GM12878 (cell line): Measurements from ENCODE around the gene C11orf98. TPM values are rescaled to one million over a fixed set of nuclear protein-coding genes. Genes with fewer than 3 reads are reported as not detected.
"Not testable (repeated sequence)": the region's sequence is repeated elsewhere in the genome, so short reads cannot be mapped to it uniquely, and the experiment has no call there.

ENCODE experiments used
- ATAC-seq: fragments of 200-7000 bp; cut with Tn5 transposase; 3 replicates; pipeline ENCODE4 v1.9.1; 2020; ENCODE audit warnings: mild to moderate bottlenecking, moderate library complexity
- BruUV-seq: library from RNA; stranded (reverse); fragments of 400-500 nt; replicated peaks from 2 replicates; lab custom pipeline; 2021; lab: Mats Ljungman, UMichigan
- CTCF ChIA-PET: fragments of 300-600 bp; sonication (Branson Sonifier 250); formaldehyde crosslinking; extraction: SDS; loops from one replicate; lab custom pipeline; 2021; ENCODE audit warnings: inconsistent platforms; lab: Yijun Ruan, JAX
- POLR2A ChIA-PET: fragments of 350-600 bp; formaldehyde crosslinking; extraction: SDS; loops from one replicate; lab custom pipeline; 2021; ENCODE audit warnings: inconsistent platforms; lab: Charles Lee
- RAD21 ChIA-PET: fragments of 300-600 bp; sonication (Branson Sonifier 250); formaldehyde crosslinking; loops from one replicate; lab custom pipeline; 2023; ENCODE audit warnings: antibody characterized with exemption; ENCODE audit not compliant: unreplicated experiment; lab: Charles Lee
- SMC1A ChIA-PET: fragments of 300-600 bp; sonication (Branson Sonifier 250); formaldehyde crosslinking; loops from one replicate; lab custom pipeline; 2023; ENCODE audit not compliant: unreplicated experiment, uncharacterized antibody; lab: Charles Lee
- DNase-seq: peaks from one replicate; pipeline ENCODE4 v3.0.0-alpha.2; 2011; ENCODE audit warnings: low read depth, low spot score
- FAIRE-seq: peaks from 3 replicates; lab custom pipeline; 2011; peaks lifted over from hg19 to GRCh38; lab: Jason Lieb, UNC
- H2AFZ ChIP-seq: 2 replicates; pipeline ENCODE4 v1.6.0; 2011; ENCODE audit warnings: low read depth, low read length, control low read depth; ENCODE audit not compliant: control insufficient read depth
- H3K27ac ChIP-seq: 2 replicates; pipeline ENCODE4 v1.5.1; 2011; ENCODE audit warnings: control low read depth; ENCODE audit not compliant: control insufficient read depth, insufficient read depth
- H3K27me3 ChIP-seq, 2 experiments: replicated peaks in 1 of 2; 2 replicates each; pipeline versions ENCODE4 v1.6.0 to v1.6.1; 2011; ENCODE audit warnings: low read length in 1 of 2; ENCODE audit not compliant: control insufficient read depth in 2 of 2, insufficient read depth in 2 of 2
- H3K36me3 ChIP-seq, 2 experiments: 2 replicates each; pipeline ENCODE4 v1.5.1; 2011; ENCODE audit warnings: low read length in 1 of 2; ENCODE audit not compliant: control insufficient read depth in 2 of 2, insufficient read depth in 2 of 2
- H3K4me1 ChIP-seq: 2 replicates; pipeline ENCODE4 v1.6.1; 2011; ENCODE audit warnings: mild to moderate bottlenecking, low read length, moderate library complexity, mixed read lengths; ENCODE audit not compliant: control insufficient read depth, insufficient read depth
- H3K4me2 ChIP-seq: 2 replicates; pipeline ENCODE4 v1.6.0; 2011; ENCODE audit warnings: control low read depth; ENCODE audit not compliant: control insufficient read depth, insufficient read depth
- H3K4me3 ChIP-seq: fragments of 200-600 bp; sonication (generic); 2 replicates; pipeline ENCODE4 v1.5.1; 2016
- H3K79me2 ChIP-seq: 2 replicates; pipeline ENCODE4 v1.6.0; 2011; ENCODE audit warnings: low read length; ENCODE audit not compliant: control insufficient read depth, insufficient read depth
- H3K9ac ChIP-seq: 2 replicates; pipeline ENCODE4 v1.8.0; 2011; ENCODE audit warnings: low read length, control low read depth, mixed read lengths; ENCODE audit not compliant: control insufficient read depth, insufficient read depth
- H3K9me3 ChIP-seq: replicated peaks from 3 replicates; pipeline ENCODE4 v1.5.1; 2011; ENCODE audit warnings: mild to moderate bottlenecking, low read length; ENCODE audit not compliant: control insufficient read depth, insufficient read depth
- H4K20me1 ChIP-seq: 2 replicates; pipeline ENCODE4 v1.6.0; 2011; ENCODE audit not compliant: control insufficient read depth, insufficient read depth
- MLLT1 ChIP-seq: fragments of 450-650 bp; IDR thresholded peaks from 2 replicates; pipeline ENCODE4 v1.6.1; 2016; ENCODE audit warnings: mild to moderate bottlenecking
- MTA3 ChIP-seq: IDR thresholded peaks from 2 replicates; pipeline ENCODE4 v1.6.1; 2012; ENCODE audit warnings: low read length, inconsistent platforms, borderline replicate concordance
- WGBS: methylation state at CpG from one replicate; pipeline ENCODE4 v1.1.6; 2016; ENCODE audit warnings: low lambda C conversion rate; ENCODE audit not compliant: insufficient replicate concordance, insufficient coverage; ENCODE audit errors: missing lambda C conversion rate; 5-methylcytosine and 5-hydroxymethylcytosine counted together
- in situ Hi-C: fragments of 300-500 bp; cut with MboI; formaldehyde crosslinking; loops from 9 replicates; pipeline ENCODE4 v1.14.3; 2018; ENCODE audit warnings: mixed read lengths
- intact Hi-C: fragments of 100-400 bp; cut with micrococcal nuclease; formaldehyde crosslinking; loops from one replicate; pipeline ENCODE4 v1.14.2; 2022; ENCODE audit not compliant: unreplicated experiment
- polyA plus RNA-seq, 11 experiments: library from polyadenylated mRNA; depleted of rRNA in 4 of 11; unstranded in 6 of 11; stranded (reverse) in 5 of 11; fragments of >200 nt; fragmentation: Nextera tagmentation in 4 of 11; fragmentation: Illumina TruSeq in 1 of 11; extraction: Ambion mirVana in 4 of 11; extraction: Trizol in 1 of 11; gene quantifications; 1 replicate in 1 of 11; 2 replicates in 10 of 11; pipeline versions ENCODE4 v1.2.1 to v1.2.3, GENCODE V29; 2011 to 2016; ENCODE audit warnings: inconsistent platforms in 2 of 11, missing spikeins in 2 of 11, low read depth in 1 of 11
- total RNA-seq, 4 experiments: library from RNA; depleted of rRNA in 3 of 4; stranded (reverse); fragments of >200 nt in 3 of 4; fragmentation: Illumina TruSeq in 1 of 4; extraction: Trizol in 1 of 4; gene quantifications; 2 replicates each; pipeline versions ENCODE4 v1.2.1 to v1.2.3, GENCODE V29; 2013 to 2021

The C11orf98 gene
- total and polyA plus RNA-seq, 10 of the 15 experiments (the other 5 are each of a cell fraction or from before 2014, with no cell fraction given) = 62.5 to 270 (median 162) TPM

GRCh38 chr11:62652161-62653006 is 12.6 kb downstream of the C11orf98 start:
- H4K20me1 ChIP-seq = no peaks in the 10 kb centered on the region; the same call in 1 of the 2 replicates
- 14% methylated on average over 16 of the region's 16 CpGs for WGBS
- peak overlapping the region; percentile 97 for H3K9ac ChIP-seq
- POLR2A ChIA-PET = interaction anchor here (0.7 to 14.6 kb wide), 12 partner anchors 11 to 206 kb away, joined by 3 to 295 read pairs (median 4); partner anchors contain the start of genes B3GAT3, C11orf98, CSKMT and HNRNPUL2
- BruUV-seq = TSS peak; percentile 85
- FAIRE-seq = no peak
- H3K79me2 ChIP-seq = peaks cover 23% of the 10 kb centered on the region
- CTCF ChIA-PET = interaction anchor here (1.0 kb wide), 2 partner anchors 13 to 61 kb away, joined by 3 to 4 read pairs; partner anchors contain the start of genes C11orf98, CSKMT and TUT1
- intact Hi-C loops (loop anchor here (1.0 kb wide), 1 partner anchor 12 kb away; no protein-coding TSS in a partner anchor), in situ Hi-C loops (no loop called here)
- H3K27ac ChIP-seq = peak overlapping the region; percentile 93
- no peaks in the 10 kb centered on the region for H3K27me3 ChIP-seq
- no peak for DNase-seq
- H3K4me2 ChIP-seq = peak overlapping the region; percentile 83
- peak overlapping the region; percentile 82 for H2AFZ ChIP-seq
- H3K36me3 ChIP-seq = peaks cover 5 to 13% of the 10 kb centered on the region in 2 experiments; a peak in 2 of 4 replicates
- SMC1A ChIA-PET = interaction anchor here (1.0 to 5.0 kb wide), 4 partner anchors 12 to 75 kb away, joined by 3 to 41 read pairs (median 4); partner anchors contain the start of genes C11orf98, CSKMT, HNRNPUL2 and TTC9C
- no peaks in the 10 kb centered on the region for H3K9me3 ChIP-seq
- no peak for TF ChIP-seq MTA3
- TF ChIP-seq MLLT1 = 0 out of 2 replicates have a peak, but pooled peaks have one; percentile 26
- RAD21 ChIA-PET = interaction anchor here (1.0 to 1.4 kb wide), 3 partner anchors 12 to 60 kb away, joined by 4 to 26 read pairs (median 5); partner anchors contain the start of genes B3GAT3, C11orf98 and CSKMT
- peak overlapping the region; percentile 98 for H3K4me3 ChIP-seq
- H3K4me1 ChIP-seq = peaks cover 6% of the 10 kb centered on the region
- ATAC-seq = peak; percentile 16

- intact Hi-C loops, H3K4me1 ChIP-seq, ATAC-seq, H3K27me3 ChIP-seq, FAIRE-seq, DNase-seq, H3K4me3 ChIP-seq, H2AFZ ChIP-seq, BruUV-seq, H3K27ac ChIP-seq, H3K9me3 ChIP-seq, H4K20me1 ChIP-seq, H3K9ac ChIP-seq, in situ Hi-C loops, H3K4me2 ChIP-seq: not testable (repeated sequence)
- Histone ChIP-seq H3K36me3 (peaks cover 5 to 13% of the 10 kb centered on the region in 2 experiments; a peak in 3 of 4 replicates), H3K79me2 (peaks cover 35% of the 10 kb centered on the region)
- CTCF ChIA-PET = interaction anchor here (1.0 to 1.2 kb wide), 4 partner anchors 24 to 226 kb away, joined by 3 to 4 read pairs (median 4); no protein-coding TSS in a partner anchor
- POLR2A ChIA-PET = interaction anchor here (1.0 to 14.6 kb wide), 3 partner anchors 20 to 73 kb away, joined by 3 to 295 read pairs (median 4); partner anchors contain the start of genes C11orf98, CSKMT, LBHD1 and UQCC3
- WGBS = 91% methylated on average over 12 of the region's 12 CpGs
- SMC1A ChIA-PET = interaction anchor here (0.6 to 1.6 kb wide), 4 partner anchors 14 to 70 kb away, joined by 3 to 6 read pairs (median 4); partner anchors contain the start of genes C11orf98, LBHD1, TUT1 and UQCC3
- RAD21 ChIA-PET = interaction anchor here (1.1 to 1.3 kb wide), 2 partner anchors 22 to 226 kb away, joined by 3 to 4 read pairs; partner anchors contain the start of genes LBHD1 and UQCC3
These were observed 14.7 kb downstream of the C11orf98 start for GRCh38 chr11:62650283-62650682.
